Chondrocyte (in vitro differentiated cells): ENCODE results near the gene CEP95. TPM values are rescaled to one million over a fixed set of nuclear protein-coding genes. Genes with fewer than 3 reads are reported as not detected.
A peak's percentile ranks its signal among the peaks of the same experiment; 100 is the strongest.

ENCODE experiments used
- DNase-seq: peaks from one replicate; pipeline ENCODE4 v3.0.0; 2021; ENCODE audit warnings: mixed read lengths, low spot score
- H3K27ac Mint-ChIP-seq: one replicate; pipeline ENCODE4 v1.8.0; 2021; ENCODE audit warnings: mild to moderate bottlenecking, moderate library complexity, mixed read lengths; ENCODE audit not compliant: unreplicated experiment
- H3K27me3 Mint-ChIP-seq: 2 replicates; pipeline ENCODE4 v1.8.0; 2021; ENCODE audit warnings: low read depth, mixed read lengths
- H3K36me3 Mint-ChIP-seq: 2 replicates; pipeline ENCODE4 v1.8.0; 2021; ENCODE audit warnings: low read depth, mixed read lengths
- H3K4me1 Mint-ChIP-seq: 2 replicates; pipeline ENCODE4 v1.8.0; 2021; ENCODE audit warnings: low read depth, mild to moderate bottlenecking, mixed read lengths
- H3K4me3 Mint-ChIP-seq: one replicate; pipeline ENCODE4 v1.8.0; 2021; ENCODE audit warnings: mild to moderate bottlenecking, moderate library complexity, mixed read lengths; ENCODE audit not compliant: unreplicated experiment
- H3K9me3 Mint-ChIP-seq: 2 replicates; pipeline ENCODE4 v1.8.0; 2021; ENCODE audit warnings: low read depth, mixed read lengths
- CTCF ChIP-seq: fragments of 200-600 bp; sonication (generic); IDR thresholded peaks from 2 replicates; pipeline ENCODE4 v1.5.0; 2021; ENCODE audit warnings: antibody characterized with exemption, mild to moderate bottlenecking, moderate library complexity
- total RNA-seq: library from RNA; stranded (reverse); gene quantifications from 3 replicates; pipeline ENCODE4 v1.2.1, GENCODE V29; 2021

Gene CEP95
- total RNA-seq, 1 donor from 2014 or later = 29.6 TPM

GRCh38 chr17:64532409-64532808 is 25.6 kb downstream of the CEP95 start:
- no peak overlapping the region for H3K4me3 Mint-ChIP-seq
- peaks cover 37% of the 10 kb centered on the region for H3K36me3 Mint-ChIP-seq
- TF ChIP-seq CTCF = no peak
- no peaks in the 10 kb centered on the region for H3K27me3 Mint-ChIP-seq
- DNase-seq = no peak
- H3K27ac Mint-ChIP-seq = peak overlapping the region; percentile 52
- peaks cover 22% of the 10 kb centered on the region for H3K4me1 Mint-ChIP-seq
- no peaks in the 10 kb centered on the region for H3K9me3 Mint-ChIP-seq

DNA sequence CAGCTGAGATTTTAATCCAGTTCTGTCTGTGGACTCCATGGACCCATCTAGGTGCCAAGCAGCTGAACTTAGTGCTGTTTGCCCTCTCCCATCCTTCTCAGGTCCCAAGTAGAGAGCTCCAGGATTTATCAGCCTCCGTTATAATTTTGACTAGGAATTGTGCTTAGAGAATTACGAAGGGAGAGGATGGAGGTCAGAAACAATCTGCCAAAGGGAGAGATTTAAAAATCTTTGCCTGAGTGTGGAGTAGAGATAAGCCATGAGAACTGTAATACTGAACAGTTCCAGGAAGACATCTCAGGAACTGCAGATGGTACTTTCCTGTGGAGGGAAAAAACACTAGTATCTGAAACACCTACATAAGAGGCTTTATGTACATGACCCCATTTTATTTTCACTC is 27.0 kb downstream of the CEP95 start:
- no peak overlapping the region for H3K4me3 Mint-ChIP-seq
- H3K36me3 Mint-ChIP-seq = peaks cover 40% of the 10 kb centered on the region
- H3K27me3 Mint-ChIP-seq = no peaks in the 10 kb centered on the region
- no peak for DNase-seq
- no peak for TF ChIP-seq CTCF
- no peak overlapping the region for H3K27ac Mint-ChIP-seq
- H3K4me1 Mint-ChIP-seq = peaks cover 22% of the 10 kb centered on the region
- H3K9me3 Mint-ChIP-seq = no peaks in the 10 kb centered on the region

- no peak for DNase-seq
- H3K27me3 Mint-ChIP-seq = no peaks in the 10 kb centered on the region
- H3K4me1 Mint-ChIP-seq = peaks cover 22% of the 10 kb centered on the region
- TF ChIP-seq CTCF = peak; percentile 34
- no peaks in the 10 kb centered on the region for H3K9me3 Mint-ChIP-seq
- no peak overlapping the region for H3K4me3 Mint-ChIP-seq
- H3K27ac Mint-ChIP-seq = no peak overlapping the region
- peaks cover 39% of the 10 kb centered on the region for H3K36me3 Mint-ChIP-seq
These were observed 27.4 kb downstream of the CEP95 start for GRCh38 chr17:64534187-64534586.

DNA sequence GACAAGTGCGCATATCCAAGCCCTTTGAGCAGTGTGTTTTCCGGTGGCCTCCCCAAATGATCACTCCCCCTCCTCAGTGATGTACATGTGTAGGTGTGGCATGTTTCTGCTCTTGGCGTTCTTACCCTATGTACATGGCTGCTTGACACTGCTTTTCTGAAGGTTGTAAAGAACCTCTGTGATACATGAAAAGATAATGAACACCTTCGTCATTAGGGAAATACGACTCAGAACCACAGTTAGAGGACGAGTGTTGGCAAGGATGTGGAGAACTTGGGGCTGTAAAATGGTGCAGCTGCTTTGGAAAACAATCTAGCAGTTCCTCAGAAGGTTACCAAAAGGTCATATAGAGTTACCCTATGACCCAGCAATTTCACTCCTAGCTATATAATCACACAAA is 28.6 kb downstream of the CEP95 start:
- Mint-ChIP-seq H3K9me3 (no peaks in the 10 kb centered on the region), H3K36me3 (peaks cover 32% of the 10 kb centered on the region), H3K4me1 (peaks cover 18% of the 10 kb centered on the region), H3K27ac (no peak overlapping the region), H3K27me3 (no peaks in the 10 kb centered on the region), H3K4me3 (no peak overlapping the region)
- no peak for DNase-seq
- TF ChIP-seq CTCF = no peak

GRCh38 chr17:64536913-64537312 is 30.1 kb downstream of the CEP95 start:
- Mint-ChIP-seq H3K4me1 (peaks cover 9% of the 10 kb centered on the region), H3K4me3 (no peak overlapping the region), H3K36me3 (peaks cover 28% of the 10 kb centered on the region), H3K27ac (no peak overlapping the region), H3K27me3 (no peaks in the 10 kb centered on the region), H3K9me3 (no peaks in the 10 kb centered on the region)
- DNase-seq = no peak
- TF ChIP-seq CTCF = no peak
